Stimulated activated CD8-positive, alpha-beta memory T cell treated with anti-CD3 and anti-CD28 coated beads, Interleukin-15, amount 100 ng/mL, for 1 hour (primary cell): ENCODE results near the gene PALLD.

Experiments
- DNase-seq: peaks from one replicate; pipeline ENCODE4 v3.0.0-alpha.2; 2020; ENCODE audit warnings: low read depth

Gene PALLD

GRCh38 chr4:168852933-168853713 lies 356.3 kb downstream of the PALLD start:
- DNase-seq, result no peak

- no peak for DNase-seq
Measured at GRCh38 chr4:168853770-168854169, 356.9 kb downstream of the PALLD start.

- DNase-seq, result no peak
Measured at GRCh38 chr4:168854350-168854921, 357.6 kb downstream of the PALLD start.

- no peak for DNase-seq
Measured at GRCh38 chr4:168856312-168856711, 359.5 kb downstream of the PALLD start.

- no peak for DNase-seq
Measured at GRCh38 chr4:168857009-168857408, 360.2 kb downstream of the PALLD start.

GRCh38 chr4:168857546-168858314 lies 360.9 kb downstream of the PALLD start:
- no peak for DNase-seq

GRCh38 chr4:168859100-168859499 lies 362.2 kb downstream of the PALLD start:
- DNase-seq, result no peak

- no peak for DNase-seq
Measured at GRCh38 chr4:168859888-168860694, 363.2 kb downstream of the PALLD start.

- no peak for DNase-seq
Measured at GRCh38 chr4:168860827-168861226, 364.0 kb downstream of the PALLD start.

GRCh38 chr4:168863719-168864647 lies 367.1 kb downstream of the PALLD start:
- no peak for DNase-seq

GRCh38 chr4:168864821-168865541 lies 368.1 kb downstream of the PALLD start:
- no peak for DNase-seq

- DNase-seq, result no peak
Measured at GRCh38 chr4:168865854-168866253, 369.0 kb downstream of the PALLD start.

- no peak for DNase-seq
Measured at GRCh38 chr4:168866635-168867034, 369.8 kb downstream of the PALLD start.

- no peak for DNase-seq
Measured at GRCh38 chr4:168867128-168867527, 370.3 kb downstream of the PALLD start.

GRCh38 chr4:168868044-168868781 lies 371.4 kb downstream of the PALLD start:
- DNase-seq, result no peak

- DNase-seq, result no peak
Measured at GRCh38 chr4:168868802-168869201, 371.9 kb downstream of the PALLD start.

GRCh38 chr4:168870004-168870403 lies 373.2 kb downstream of the PALLD start:
- DNase-seq, result no peak

- no peak for DNase-seq
Measured at GRCh38 chr4:168871632-168872031, 374.8 kb downstream of the PALLD start.

- no peak for DNase-seq
Measured at GRCh38 chr4:168874083-168874482, 377.2 kb downstream of the PALLD start.

GRCh38 chr4:168876106-168876505 lies 379.3 kb downstream of the PALLD start:
- DNase-seq, result no peak
